PC-3 (cell line): ENCODE data around the gene TMEM238L. TPM values are rescaled to one million over a fixed set of nuclear protein-coding genes. Genes with fewer than 3 reads are reported as not detected.

Experiments used
- ATAC-seq: fragments of 200-7000 bp; cut with Tn5 transposase; 2 replicates; pipeline ENCODE4 v1.9.1; 2020; ENCODE audit warnings: mild to moderate bottlenecking, moderate library complexity
- BruUV-seq: library from RNA; stranded (reverse); fragments of 400-500 nt; replicated peaks from 2 replicates; lab custom pipeline; 2021; lab: Mats Ljungman, UMichigan
- CTCF ChIA-PET: fragments of 300-600 bp; sonication (Branson Sonifier 250); formaldehyde crosslinking; loops from one replicate; lab custom pipeline; 2022; ENCODE audit warnings: antibody characterized with exemption; lab: Charles Lee
- POLR2A ChIA-PET: fragments of 300-600 bp; sonication (Branson Sonifier 250); formaldehyde crosslinking; loops from one replicate; lab custom pipeline; 2022; ENCODE audit warnings: antibody characterized with exemption; ENCODE audit not compliant: unreplicated experiment; lab: Charles Lee
- DNase-seq: peaks from one replicate; pipeline ENCODE4 v3.0.0-alpha.2; 2015
- H2AFZ ChIP-seq: fragments of 300-600 bp; sonication (generic); 2 replicates; pipeline ENCODE4 v1.6.0; 2016; ENCODE audit warnings: antibody characterized with exemption, low read length
- H3F3A ChIP-seq: fragments of 300-600 bp; sonication (generic); one replicate; pipeline ENCODE4 v1.6.0; 2017; ENCODE audit warnings: antibody characterized with exemption, low read length, control low read depth, mild to moderate bottlenecking; ENCODE audit not compliant: unreplicated experiment
- H3K27ac ChIP-seq: fragments of 300-600 bp; sonication (generic); 2 replicates; pipeline ENCODE4 v1.5.1; 2016; ENCODE audit warnings: mild to moderate bottlenecking, low read length
- H3K27me3 ChIP-seq: fragments of 300-600 bp; sonication (generic); 2 replicates; pipeline ENCODE4 v1.6.1; 2016; ENCODE audit warnings: low read length, mixed read lengths
- H3K36me3 ChIP-seq: fragments of 300-600 bp; sonication (generic); 2 replicates; pipeline ENCODE4 v1.6.1; 2016; ENCODE audit warnings: low read depth, mixed run types, low read length, mixed read lengths
- H3K4me1 ChIP-seq: fragments of 300-600 bp; sonication (generic); 2 replicates; pipeline ENCODE4 v1.5.1; 2016; ENCODE audit warnings: low read length; ENCODE audit not compliant: insufficient read depth
- H3K4me2 ChIP-seq: fragments of 300-600 bp; sonication (generic); 2 replicates; pipeline ENCODE4 v1.6.0; 2016; ENCODE audit warnings: low read length
- H3K4me3 ChIP-seq: fragments of 300-600 bp; sonication (generic); 2 replicates; pipeline ENCODE4 v1.5.1; 2016; ENCODE audit warnings: mild to moderate bottlenecking, low read length, mixed read lengths
- H3K79me2 ChIP-seq: fragments of 300-600 bp; sonication (generic); 2 replicates; pipeline ENCODE4 v1.6.1; 2017; ENCODE audit warnings: low read length, mixed read lengths
- H3K9ac ChIP-seq: fragments of 300-600 bp; sonication (generic); 2 replicates; pipeline ENCODE4 v1.6.0; 2016; ENCODE audit warnings: mild to moderate bottlenecking, low read length
- H3K9me2 ChIP-seq: fragments of 300-600 bp; sonication (generic); replicated peaks from 2 replicates; pipeline ENCODE4 v1.6.1; 2016; ENCODE audit warnings: mixed run types, low read length, mixed read lengths
- H3K9me3 ChIP-seq: fragments of 300-600 bp; sonication (generic); 2 replicates; pipeline ENCODE4 v1.6.1; 2016; ENCODE audit warnings: low read length, mixed read lengths
- H4K20me1 ChIP-seq: fragments of 300-600 bp; sonication (generic); 2 replicates; pipeline ENCODE4 v1.6.1; 2016; ENCODE audit warnings: low read length, mixed read lengths
- EZH2 ChIP-seq: fragments of 300-600 bp; sonication (generic); IDR thresholded peaks from one replicate; pipeline ENCODE4 v1.6.1; 2017; ENCODE audit warnings: antibody characterized with exemption, mild to moderate bottlenecking, low read length; ENCODE audit not compliant: unreplicated experiment
- EZH2phosphoT487 ChIP-seq: fragments of 300-600 bp; sonication (generic); IDR thresholded peaks from 2 replicates; pipeline ENCODE4 v1.6.1; 2018; ENCODE audit warnings: mild to moderate bottlenecking, antibody characterized with exemption, low read length, borderline replicate concordance
- intact Hi-C: fragments of 100-400 bp; cut with micrococcal nuclease; formaldehyde crosslinking; loops from 2 replicates; pipeline ENCODE4 v1.9.0; 2023
- total RNA-seq: library from RNA; depleted of rRNA; stranded (reverse); fragments of >200 nt; gene quantifications from 2 replicates; pipeline ENCODE4 v1.2.3, GENCODE V29; 2014
- TF ChIP-seq, protein P1 (sequence below): fragments of 300-600 bp; sonication (generic); conservative IDR thresholded peaks from 2 replicates; pipeline ENCODE4 v1.5.1; 2017; ENCODE audit warnings: antibody characterized with exemption, low read depth, mild to moderate bottlenecking, low read length

The TMEM238L gene
- total RNA-seq, 1 experiment from 2014 or later: not detected

DNA sequence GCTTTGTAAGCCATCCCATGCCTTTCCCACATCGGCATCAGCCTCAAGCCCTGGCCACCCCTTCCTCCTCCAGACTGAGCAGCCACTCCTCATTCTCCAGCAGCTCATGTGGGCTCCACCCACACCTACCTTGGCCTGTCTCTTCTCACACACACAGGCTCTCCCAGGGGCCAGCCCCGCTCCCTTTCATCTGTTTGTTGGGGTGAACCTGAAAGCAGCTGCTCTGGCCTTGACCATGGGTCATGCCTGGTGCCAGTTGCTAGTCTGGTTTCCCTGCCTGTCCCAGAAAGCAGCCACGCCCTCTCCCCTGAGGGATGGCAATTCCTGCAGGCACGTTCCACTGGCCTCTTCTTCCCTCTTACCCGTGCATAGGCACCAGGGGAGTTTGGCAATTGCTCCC lies 11.4 kb upstream of the TMEM238L start:
- Histone ChIP-seq H3K9me2 (no peaks in the 10 kb centered on the region), H3K27me3 (no peaks in the 10 kb centered on the region), H3K9ac (no peak overlapping the region), H3K4me3 (no peak overlapping the region), H2AFZ (no peak overlapping the region), H3K9me3 (no peaks in the 10 kb centered on the region), H3K4me2 (no peak overlapping the region), H3K4me1 (no peaks in the 10 kb centered on the region), H3K36me3 (no peaks in the 10 kb centered on the region), H3K27ac (no peak overlapping the region), H3K79me2 (no peaks in the 10 kb centered on the region), H3F3A (no peaks in the 10 kb centered on the region), H4K20me1 (no peaks in the 10 kb centered on the region)
- DNase-seq (no peak), ATAC-seq (no peak)
- ChIA-PET CTCF (no interaction called here), POLR2A (no interaction called here)
- BruUV-seq: no TSS peak
- TF ChIP-seq, protein P1, sequence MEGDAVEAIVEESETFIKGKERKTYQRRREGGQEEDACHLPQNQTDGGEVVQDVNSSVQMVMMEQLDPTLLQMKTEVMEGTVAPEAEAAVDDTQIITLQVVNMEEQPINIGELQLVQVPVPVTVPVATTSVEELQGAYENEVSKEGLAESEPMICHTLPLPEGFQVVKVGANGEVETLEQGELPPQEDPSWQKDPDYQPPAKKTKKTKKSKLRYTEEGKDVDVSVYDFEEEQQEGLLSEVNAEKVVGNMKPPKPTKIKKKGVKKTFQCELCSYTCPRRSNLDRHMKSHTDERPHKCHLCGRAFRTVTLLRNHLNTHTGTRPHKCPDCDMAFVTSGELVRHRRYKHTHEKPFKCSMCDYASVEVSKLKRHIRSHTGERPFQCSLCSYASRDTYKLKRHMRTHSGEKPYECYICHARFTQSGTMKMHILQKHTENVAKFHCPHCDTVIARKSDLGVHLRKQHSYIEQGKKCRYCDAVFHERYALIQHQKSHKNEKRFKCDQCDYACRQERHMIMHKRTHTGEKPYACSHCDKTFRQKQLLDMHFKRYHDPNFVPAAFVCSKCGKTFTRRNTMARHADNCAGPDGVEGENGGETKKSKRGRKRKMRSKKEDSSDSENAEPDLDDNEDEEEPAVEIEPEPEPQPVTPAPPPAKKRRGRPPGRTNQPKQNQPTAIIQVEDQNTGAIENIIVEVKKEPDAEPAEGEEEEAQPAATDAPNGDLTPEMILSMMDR: no peak
- TF ChIP-seq EZH2: no peak
- no peak for TF ChIP-seq EZH2phosphoT487
- intact Hi-C loops: no loop called here

DNA sequence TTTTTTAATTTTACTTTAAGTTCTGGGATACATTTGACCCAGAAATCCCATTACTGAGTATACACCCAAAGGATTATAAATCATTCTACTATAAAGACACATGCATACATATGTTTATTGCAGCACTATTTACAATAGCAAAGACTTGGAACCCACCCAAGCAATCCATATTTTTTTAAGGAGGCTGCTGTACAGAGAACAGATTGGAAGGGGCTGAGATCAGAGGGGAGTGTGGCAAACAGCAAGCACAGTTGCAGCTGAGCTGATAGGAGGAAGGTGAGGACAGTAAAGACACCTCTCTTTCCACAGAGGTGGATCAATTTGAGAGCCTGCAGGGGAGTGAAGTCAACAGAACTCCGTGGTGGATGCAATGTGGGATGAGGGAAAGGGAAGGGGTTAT lies 10.2 kb upstream of the TMEM238L start:
- Histone ChIP-seq H3K9me2 (no peaks in the 10 kb centered on the region), H3F3A (no peaks in the 10 kb centered on the region), H2AFZ (no peak overlapping the region), H3K27me3 (no peaks in the 10 kb centered on the region), H3K9me3 (no peaks in the 10 kb centered on the region), H3K4me1 (no peaks in the 10 kb centered on the region), H3K9ac (no peak overlapping the region), H3K36me3 (no peaks in the 10 kb centered on the region), H4K20me1 (no peaks in the 10 kb centered on the region), H3K79me2 (no peaks in the 10 kb centered on the region), H3K4me3 (no peak overlapping the region), H3K4me2 (no peak overlapping the region), H3K27ac (no peak overlapping the region)
- ATAC-seq (no peak), DNase-seq (no peak)
- BruUV-seq: no TSS peak
- CTCF ChIA-PET: no interaction called here
- no peak for TF ChIP-seq EZH2
- TF ChIP-seq, protein P1: no peak
- TF ChIP-seq EZH2phosphoT487: no peak
- POLR2A ChIA-PET: no interaction called here
- intact Hi-C loops: no loop called here

DNA sequence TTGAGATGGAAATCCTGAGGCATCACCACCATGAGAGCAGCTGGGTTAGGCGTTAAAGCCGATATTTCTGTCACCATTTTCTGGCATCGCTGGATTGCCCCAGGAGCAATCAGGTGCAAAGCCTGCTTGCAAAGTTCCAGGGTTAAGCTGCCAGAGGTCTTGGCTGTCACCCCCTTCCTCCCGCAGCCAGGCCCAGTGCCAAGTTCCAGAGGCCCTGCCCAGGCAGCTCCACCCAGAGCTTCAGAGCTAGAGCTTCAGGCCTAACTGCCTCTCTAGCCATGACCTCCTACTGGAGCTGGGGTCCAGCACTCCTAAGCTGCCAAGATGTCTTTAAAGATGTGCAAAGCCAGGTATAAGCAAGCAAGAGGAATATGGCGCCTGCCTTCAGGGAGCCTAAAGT lies 8.8 kb upstream of the TMEM238L start:
- POLR2A ChIA-PET: no interaction called here
- H3K36me3 ChIP-seq: no peaks in the 10 kb centered on the region
- no peak for ATAC-seq

More for the DNA sequence above, 8.8 kb upstream of the TMEM238L start:
- H3K4me1 ChIP-seq: no peaks in the 10 kb centered on the region
- intact Hi-C loops: no loop called here
- H3K9me2 ChIP-seq: no peaks in the 10 kb centered on the region
- DNase-seq: no peak
- no peaks in the 10 kb centered on the region for H3K9me3 ChIP-seq
- no peaks in the 10 kb centered on the region for H3K27me3 ChIP-seq
- TF ChIP-seq EZH2phosphoT487 (no peak), EZH2 (no peak)
- TF ChIP-seq, protein P1: no peak
- no peak overlapping the region for H3K27ac ChIP-seq
- no peaks in the 10 kb centered on the region for H3F3A ChIP-seq
- no peak overlapping the region for H3K9ac ChIP-seq
- no peak overlapping the region for H3K4me2 ChIP-seq
- CTCF ChIA-PET: no interaction called here
- H4K20me1 ChIP-seq: no peaks in the 10 kb centered on the region
- no TSS peak for BruUV-seq
- H2AFZ ChIP-seq: no peak overlapping the region
- no peak overlapping the region for H3K4me3 ChIP-seq
- H3K79me2 ChIP-seq: no peaks in the 10 kb centered on the region
